Smooth muscle cell of the umbilical artery (primary cell): Measurements from ENCODE around the gene SOX14. TPM values are rescaled to one million over a fixed set of nuclear protein-coding genes. Genes with fewer than 3 reads are reported as not detected.

Source experiments
- total RNA-seq: library from RNA; depleted of rRNA; stranded (reverse); fragments of >200 nt; gene quantifications from 2 replicates; pipeline ENCODE4 v1.2.3, GENCODE V29; 2014

SOX14 gene
- total RNA-seq, result not detected in 2 replicates

DNA sequence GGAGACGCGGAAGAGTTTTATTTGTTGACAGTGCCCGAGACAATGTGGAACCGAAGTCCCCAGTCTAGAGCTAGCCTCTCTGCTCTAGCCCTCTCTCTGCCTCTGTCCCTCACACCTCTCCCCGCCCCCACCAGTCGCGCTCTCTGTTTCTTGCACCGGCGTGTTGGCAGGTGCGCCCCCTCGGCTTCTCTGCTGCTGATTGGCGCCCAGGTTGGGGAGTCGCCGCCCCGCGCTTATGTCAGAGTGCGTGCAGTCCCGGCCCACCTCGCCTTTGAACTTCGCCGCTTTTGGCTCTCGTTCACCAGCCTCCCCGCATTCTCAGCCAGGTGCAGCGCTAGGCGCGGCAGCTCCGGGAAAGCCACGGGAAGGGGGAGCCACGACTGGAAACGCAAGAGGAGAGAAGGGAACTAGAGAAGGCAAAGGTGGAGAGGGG, at the start of gene SOX14:
Gene SOX14 (plus strand): TSS at position 315 of the 433 bp plus-strand sequence. CDS start 470 bp downstream, outside the sequence.

Other genes starting within 250 kb of the SOX14 start
- gene CLDN18, start 245.8 kb downstream of the SOX14 start, total RNA-seq, result not detected in 2 replicates